Measurements from ENCODE around the gene SOWAHB.
"Not testable (repeated sequence)": the region's sequence is repeated elsewhere in the genome, so short reads cannot be mapped to it uniquely, and the experiment has no call there.

Gene SOWAHB

DNA sequence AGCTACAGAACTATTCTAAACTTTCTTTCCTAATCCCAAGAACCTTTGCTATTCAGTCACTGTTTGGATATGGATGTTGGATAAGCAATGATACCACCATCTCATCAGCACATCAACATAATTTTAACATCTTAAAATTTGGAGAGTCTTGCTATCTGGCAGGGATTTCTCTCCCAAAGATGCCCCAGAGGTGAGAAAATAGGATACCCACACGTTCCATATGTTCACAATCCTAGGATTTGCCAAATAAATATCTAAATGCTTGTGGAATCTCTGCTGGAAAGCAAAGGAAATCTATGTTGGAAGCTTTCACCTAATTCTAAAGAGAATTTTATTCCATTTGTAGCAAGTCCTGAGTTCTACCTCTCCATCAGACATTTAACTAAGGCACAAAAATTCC is 24.4 kb downstream of the SOWAHB start:
- ChIA-PET POLR2A (ENCODE audit: low non-redundant PET) (no interaction called here), CTCF (interaction anchor here (0.6 kb wide), 1 partner anchor 369 kb away, joined by 3 read pairs; no protein-coding TSS in a partner anchor)
- TF ChIP-seq, protein P1, sequence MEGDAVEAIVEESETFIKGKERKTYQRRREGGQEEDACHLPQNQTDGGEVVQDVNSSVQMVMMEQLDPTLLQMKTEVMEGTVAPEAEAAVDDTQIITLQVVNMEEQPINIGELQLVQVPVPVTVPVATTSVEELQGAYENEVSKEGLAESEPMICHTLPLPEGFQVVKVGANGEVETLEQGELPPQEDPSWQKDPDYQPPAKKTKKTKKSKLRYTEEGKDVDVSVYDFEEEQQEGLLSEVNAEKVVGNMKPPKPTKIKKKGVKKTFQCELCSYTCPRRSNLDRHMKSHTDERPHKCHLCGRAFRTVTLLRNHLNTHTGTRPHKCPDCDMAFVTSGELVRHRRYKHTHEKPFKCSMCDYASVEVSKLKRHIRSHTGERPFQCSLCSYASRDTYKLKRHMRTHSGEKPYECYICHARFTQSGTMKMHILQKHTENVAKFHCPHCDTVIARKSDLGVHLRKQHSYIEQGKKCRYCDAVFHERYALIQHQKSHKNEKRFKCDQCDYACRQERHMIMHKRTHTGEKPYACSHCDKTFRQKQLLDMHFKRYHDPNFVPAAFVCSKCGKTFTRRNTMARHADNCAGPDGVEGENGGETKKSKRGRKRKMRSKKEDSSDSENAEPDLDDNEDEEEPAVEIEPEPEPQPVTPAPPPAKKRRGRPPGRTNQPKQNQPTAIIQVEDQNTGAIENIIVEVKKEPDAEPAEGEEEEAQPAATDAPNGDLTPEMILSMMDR (conservative IDR thresholded peaks at IDR 0.05; ENCODE audit: low read depth), result no peak
- no peak overlapping the region for H3K27ac ChIP-seq
- no peak for DNase-seq (ENCODE audit: low spot score)

- CTCF ChIA-PET, result no interaction called here
- no peak for DNase-seq (ENCODE audit: low spot score)
- TF ChIP-seq, protein P1 (conservative IDR thresholded peaks at IDR 0.05; ENCODE audit: low read depth), result no peak
- POLR2A ChIA-PET (ENCODE audit: low non-redundant PET), result interaction anchor here (0.6 kb wide), 1 partner anchor 67 kb away, joined by 4 read pairs; no protein-coding TSS in a partner anchor
- no peak overlapping the region for H3K27ac ChIP-seq
Observed at GRCh38 chr4:76872556-76872955, 25.4 kb downstream of the SOWAHB start.

- CTCF ChIA-PET, result interaction anchor here (0.8 kb wide), 1 partner anchor 13 kb away, joined by 3 read pairs; no protein-coding TSS in a partner anchor
- POLR2A ChIA-PET (ENCODE audit: low non-redundant PET); DNase-seq (ENCODE audit: low spot score); H3K27ac ChIP-seq: not testable (repeated sequence)
Observed at GRCh38 chr4:76868780-76869179, 29.2 kb downstream of the SOWAHB start.

GRCh38 chr4:76867880-76868655 is 29.9 kb downstream of the SOWAHB start:
- ChIA-PET POLR2A (ENCODE audit: low non-redundant PET) (no interaction called here), CTCF (interaction anchor here (0.7 kb wide), 2 partner anchors 18 to 151 kb away, joined by 3 read pairs; no protein-coding TSS in a partner anchor)
- no peak for DNase-seq (ENCODE audit: low spot score)
- TF ChIP-seq, protein P1 (conservative IDR thresholded peaks at IDR 0.05; ENCODE audit: low read depth), result no peak
- H3K27ac ChIP-seq, result no peak overlapping the region

GRCh38 chr4:76867377-76867776 is 30.6 kb downstream of the SOWAHB start:
- H3K27ac ChIP-seq, result no peak overlapping the region
- CTCF ChIA-PET, result interaction anchor here (0.7 kb wide), 2 partner anchors 19 to 152 kb away, joined by 3 read pairs; no protein-coding TSS in a partner anchor
- POLR2A ChIA-PET (ENCODE audit: low non-redundant PET), result no interaction called here
- no peak for DNase-seq (ENCODE audit: low spot score)
- TF ChIP-seq, protein P1 (conservative IDR thresholded peaks at IDR 0.05; ENCODE audit: low read depth), result no peak

GRCh38 chr4:76866641-76867040 is 31.3 kb downstream of the SOWAHB start:
- no peak overlapping the region for H3K27ac ChIP-seq
- TF ChIP-seq, protein P1 (conservative IDR thresholded peaks at IDR 0.05; ENCODE audit: low read depth), result no peak
- CTCF ChIA-PET, result interaction anchor here (0.5 kb wide), 2 partner anchors 54 to 82 kb away, joined by 3 to 4 read pairs; no protein-coding TSS in a partner anchor
- POLR2A ChIA-PET (ENCODE audit: low non-redundant PET), result no interaction called here
- no peak for DNase-seq (ENCODE audit: low spot score)

- H3K27ac ChIP-seq, result no peak overlapping the region
- POLR2A ChIA-PET (ENCODE audit: low non-redundant PET), result no interaction called here
- CTCF ChIA-PET, result interaction anchor here (0.6 kb wide), 1 partner anchor 15 kb away, joined by 3 read pairs; no protein-coding TSS in a partner anchor
- no peak for DNase-seq (ENCODE audit: low spot score)
- TF ChIP-seq, protein P1 (conservative IDR thresholded peaks at IDR 0.05; ENCODE audit: low read depth), result no peak
Observed at GRCh38 chr4:76858319-76858718, 39.6 kb downstream of the SOWAHB start.
